Astrocyte (in vitro differentiated cells and primary cell): Measurements from ENCODE around the gene ETV5. TPM values are rescaled to one million over a fixed set of nuclear protein-coding genes. Genes with fewer than 3 reads are reported as not detected.

Source experiments
- DNase-seq: peaks from one replicate; pipeline ENCODE4 v3.0.0-alpha.2; 2010; ENCODE audit warnings: low read depth
- FAIRE-seq: peaks from 2 replicates; lab custom pipeline; 2011; peaks lifted over from hg19 to GRCh38; lab: Jason Lieb, UNC
- H2AFZ ChIP-seq: 2 replicates; pipeline ENCODE4 v1.6.0; 2012; ENCODE audit warnings: low read depth, low read length, inconsistent platforms
- H3K27ac ChIP-seq: 2 replicates; pipeline ENCODE4 v1.5.1; 2011; ENCODE audit warnings: low read depth, low read length, inconsistent platforms
- H3K27me3 ChIP-seq: 2 replicates; pipeline ENCODE4 v1.6.0; 2011; ENCODE audit warnings: low read length, inconsistent platforms; ENCODE audit not compliant: insufficient read depth
- H3K36me3 ChIP-seq: 2 replicates; pipeline ENCODE4 v1.5.1; 2011; ENCODE audit warnings: low read length, inconsistent platforms; ENCODE audit not compliant: insufficient read depth
- H3K4me1 ChIP-seq: 2 replicates; pipeline ENCODE4 v1.5.1; 2011; ENCODE audit warnings: low read length, inconsistent platforms; ENCODE audit not compliant: insufficient read depth
- H3K4me2 ChIP-seq: 2 replicates; pipeline ENCODE4 v1.6.0; 2012; ENCODE audit warnings: low read length, inconsistent platforms
- H3K4me3 ChIP-seq: 2 replicates; pipeline ENCODE4 v1.5.1; 2011; ENCODE audit warnings: low read depth, mild to moderate bottlenecking, low read length, inconsistent platforms; ENCODE audit not compliant: insufficient read depth
- H3K79me2 ChIP-seq: 2 replicates; pipeline ENCODE4 v1.6.0; 2012; ENCODE audit warnings: mild to moderate bottlenecking, low read length, inconsistent platforms; ENCODE audit not compliant: insufficient read depth
- H3K9ac ChIP-seq: 2 replicates; pipeline ENCODE4 v1.6.0; 2012; ENCODE audit warnings: mild to moderate bottlenecking, low read length, inconsistent platforms
- H3K9me3 ChIP-seq: 2 replicates; pipeline ENCODE4 v1.5.1; 2012; ENCODE audit warnings: low read depth, mild to moderate bottlenecking, low read length, inconsistent platforms; ENCODE audit not compliant: insufficient read depth
- H4K20me1 ChIP-seq: 2 replicates; pipeline ENCODE4 v1.6.0; 2012; ENCODE audit warnings: low read length, inconsistent platforms; ENCODE audit not compliant: insufficient read depth
- H3K27ac Mint-ChIP-seq: one replicate; pipeline ENCODE4 v1.8.0; 2021; ENCODE audit warnings: mild to moderate bottlenecking, mixed read lengths; ENCODE audit not compliant: unreplicated experiment
- H3K27me3 Mint-ChIP-seq: one replicate; pipeline ENCODE4 v1.8.0; 2021; ENCODE audit warnings: low read depth, mixed read lengths; ENCODE audit not compliant: unreplicated experiment
- H3K36me3 Mint-ChIP-seq: one replicate; pipeline ENCODE4 v1.8.0; 2021; ENCODE audit warnings: low read depth, mixed read lengths; ENCODE audit not compliant: unreplicated experiment
- H3K4me1 Mint-ChIP-seq: one replicate; pipeline ENCODE4 v1.8.0; 2021; ENCODE audit warnings: low read depth, mixed read lengths; ENCODE audit not compliant: unreplicated experiment
- H3K4me3 Mint-ChIP-seq: one replicate; pipeline ENCODE4 v1.8.0; 2021; ENCODE audit warnings: mild to moderate bottlenecking, moderate library complexity, mixed read lengths; ENCODE audit not compliant: unreplicated experiment
- H3K9me3 Mint-ChIP-seq: one replicate; pipeline ENCODE4 v1.8.0; 2021; ENCODE audit warnings: mild to moderate bottlenecking, mixed read lengths; ENCODE audit not compliant: unreplicated experiment
- CTCF ChIP-seq: IDR thresholded peaks from 2 replicates; pipeline ENCODE4 v1.5.1; 2011; ENCODE audit warnings: low read depth, mild to moderate bottlenecking, inconsistent platforms, low read length, moderate library complexity; ENCODE audit not compliant: insufficient read depth
- EZH2 ChIP-seq: IDR thresholded peaks from 2 replicates; pipeline ENCODE4 v1.6.1; 2012; ENCODE audit warnings: mild to moderate bottlenecking, low read length, inconsistent platforms; ENCODE audit not compliant: insufficient read depth
- total RNA-seq: library from RNA; stranded (reverse); gene quantifications from 2 replicates; pipeline ENCODE4 v1.2.1, GENCODE V29; 2021

ETV5 gene
- total RNA-seq, 1 donor from 2014 or later = 55.3 TPM

- H3K36me3 Mint-ChIP-seq = no peaks in the 10 kb centered on the region
- H3K9ac ChIP-seq = no peak overlapping the region
- DNase-seq = no peak
- H4K20me1 ChIP-seq = no peaks in the 10 kb centered on the region
- no peaks in the 10 kb centered on the region for H3K36me3 ChIP-seq
- H2AFZ ChIP-seq = no peak overlapping the region
- H3K9me3 Mint-ChIP-seq = no peaks in the 10 kb centered on the region
- peaks cover 10% of the 10 kb centered on the region for H3K27me3 Mint-ChIP-seq
- no peak overlapping the region for H3K27ac Mint-ChIP-seq
- H3K9me3 ChIP-seq = no peaks in the 10 kb centered on the region
- peaks cover 9% of the 10 kb centered on the region for H3K4me1 Mint-ChIP-seq
- H3K27me3 ChIP-seq = peaks cover 14% of the 10 kb centered on the region
- TF ChIP-seq CTCF (no peak), EZH2 (no peak)
- H3K79me2 ChIP-seq = no peaks in the 10 kb centered on the region
- no peaks in the 10 kb centered on the region for H3K4me1 ChIP-seq
- no peak overlapping the region for H3K4me3 Mint-ChIP-seq
- no peak overlapping the region for H3K4me3 ChIP-seq
- H3K27ac ChIP-seq = no peak overlapping the region
- no peak overlapping the region for H3K4me2 ChIP-seq
- FAIRE-seq = no peak
Observed at GRCh38 chr3:186124592-186124991, 15.7 kb upstream of the ETV5 start.

DNA sequence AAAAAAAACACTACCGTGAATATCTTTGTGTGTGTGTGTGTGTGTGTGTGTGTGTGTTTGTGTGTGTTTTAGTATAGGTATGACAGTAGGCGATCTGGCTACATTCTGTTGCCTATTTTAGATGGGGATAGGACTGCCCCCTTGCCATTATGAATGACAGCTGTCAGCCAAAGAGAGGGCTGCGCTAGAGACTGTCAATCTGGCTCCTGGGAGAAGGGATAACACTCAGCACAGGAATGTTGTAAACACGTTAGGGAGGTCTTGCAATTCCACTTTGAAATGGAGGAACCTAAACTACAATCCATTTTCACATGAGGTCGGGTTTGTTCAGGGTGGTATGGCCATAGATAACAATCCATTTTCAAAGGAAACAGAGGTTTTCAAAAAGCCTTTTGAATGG lies 14.1 kb upstream of the ETV5 start:
- Histone ChIP-seq H4K20me1 (no peaks in the 10 kb centered on the region), H3K4me2 (no peak overlapping the region), H3K36me3 (no peaks in the 10 kb centered on the region), H3K9ac (no peak overlapping the region), H3K27me3 (peaks cover 19% of the 10 kb centered on the region), H3K4me1 (no peaks in the 10 kb centered on the region), H3K9me3 (no peaks in the 10 kb centered on the region), H3K4me3 (no peak overlapping the region), H3K27ac (no peak overlapping the region), H2AFZ (no peak overlapping the region), H3K79me2 (no peaks in the 10 kb centered on the region)
- Mint-ChIP-seq H3K4me3 (no peak overlapping the region), H3K27ac (no peak overlapping the region), H3K9me3 (no peaks in the 10 kb centered on the region), H3K4me1 (peaks cover 9% of the 10 kb centered on the region), H3K27me3 (peaks cover 18% of the 10 kb centered on the region), H3K36me3 (no peaks in the 10 kb centered on the region)
- FAIRE-seq (no peak), DNase-seq (no peak)
- no peak for TF ChIP-seq CTCF

- Histone ChIP-seq H3K9me3 (no peaks in the 10 kb centered on the region), H3K4me3 (no peak overlapping the region), H3K27me3 (peaks cover 23% of the 10 kb centered on the region), H3K9ac (no peak overlapping the region), H3K4me2 (no peak overlapping the region), H3K79me2 (no peaks in the 10 kb centered on the region), H2AFZ (no peak overlapping the region), H3K36me3 (no peaks in the 10 kb centered on the region), H4K20me1 (no peaks in the 10 kb centered on the region), H3K4me1 (no peaks in the 10 kb centered on the region), H3K27ac (no peak overlapping the region)
- FAIRE-seq (no peak), DNase-seq (no peak)
- no peak overlapping the region for H3K27ac Mint-ChIP-seq
- no peak for TF ChIP-seq EZH2
- TF ChIP-seq CTCF = no peak
- no peaks in the 10 kb centered on the region for H3K36me3 Mint-ChIP-seq
- H3K9me3 Mint-ChIP-seq = no peaks in the 10 kb centered on the region
- H3K4me1 Mint-ChIP-seq = peaks cover 9% of the 10 kb centered on the region
- H3K4me3 Mint-ChIP-seq = no peak overlapping the region
- peaks cover 22% of the 10 kb centered on the region for H3K27me3 Mint-ChIP-seq
Observed at GRCh38 chr3:186121968-186122367, 13.1 kb upstream of the ETV5 start.
